ENCODE results near the gene UAP1L1.

UAP1L1 gene

GRCh38 chr9:137077758-137078693, 709 bp downstream of the UAP1L1 start:
- no peak for DNase-seq

GRCh38 chr9:137078701-137079400, 1.5 kb downstream of the UAP1L1 start:
- no peak for DNase-seq

- DNase-seq, result no peak
Observed at GRCh38 chr9:137079401-137079787, 2.1 kb downstream of the UAP1L1 start.

- DNase-seq, result no peak
Observed at GRCh38 chr9:137080260-137081122, 3.2 kb downstream of the UAP1L1 start.

DNA sequence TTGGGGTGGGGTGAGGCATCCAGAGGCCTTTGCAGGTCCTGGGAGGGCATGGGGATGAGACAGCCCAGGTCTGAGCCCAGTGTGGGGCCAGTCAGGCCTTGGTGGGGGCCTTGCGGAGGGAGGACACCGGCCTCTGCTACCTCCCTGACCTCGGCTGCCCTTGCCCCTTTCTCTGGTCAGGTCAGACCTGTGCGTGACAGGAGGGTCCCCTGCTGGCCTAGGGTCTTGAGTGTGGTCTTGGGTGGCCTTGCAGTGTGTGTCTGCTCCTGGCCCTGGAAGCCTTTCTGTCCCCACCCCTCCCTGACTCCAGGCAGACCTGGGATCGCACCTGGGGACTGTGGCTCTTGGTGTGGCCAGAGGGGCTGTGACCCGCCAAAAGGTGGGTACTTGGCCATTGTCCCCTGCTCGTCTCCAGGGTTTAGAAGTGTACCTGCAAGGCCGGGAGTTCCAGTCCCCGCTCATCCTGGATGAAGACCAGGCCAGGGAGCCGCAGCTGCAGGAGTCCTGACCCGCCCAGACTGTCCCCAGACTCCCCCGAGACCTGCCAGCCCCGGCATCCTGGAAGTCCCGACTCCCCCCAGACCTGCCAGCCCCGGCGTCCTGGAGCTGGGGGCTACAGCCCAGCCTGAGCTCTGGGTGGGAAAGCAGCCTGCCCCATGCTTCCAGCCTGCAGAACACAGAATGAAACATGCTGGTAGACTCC, 5.1 kb downstream of the UAP1L1 start:
- no peak for DNase-seq

- DNase-seq, result no peak
Observed at GRCh38 chr9:137082925-137083290, 5.6 kb downstream of the UAP1L1 start.

- DNase-seq, result no peak
Observed at GRCh38 chr9:137083394-137084004, 6.2 kb downstream of the UAP1L1 start.

GRCh38 chr9:137084526-137084925, 7.2 kb downstream of the UAP1L1 start:
- peak; percentile 59 for DNase-seq

DNA sequence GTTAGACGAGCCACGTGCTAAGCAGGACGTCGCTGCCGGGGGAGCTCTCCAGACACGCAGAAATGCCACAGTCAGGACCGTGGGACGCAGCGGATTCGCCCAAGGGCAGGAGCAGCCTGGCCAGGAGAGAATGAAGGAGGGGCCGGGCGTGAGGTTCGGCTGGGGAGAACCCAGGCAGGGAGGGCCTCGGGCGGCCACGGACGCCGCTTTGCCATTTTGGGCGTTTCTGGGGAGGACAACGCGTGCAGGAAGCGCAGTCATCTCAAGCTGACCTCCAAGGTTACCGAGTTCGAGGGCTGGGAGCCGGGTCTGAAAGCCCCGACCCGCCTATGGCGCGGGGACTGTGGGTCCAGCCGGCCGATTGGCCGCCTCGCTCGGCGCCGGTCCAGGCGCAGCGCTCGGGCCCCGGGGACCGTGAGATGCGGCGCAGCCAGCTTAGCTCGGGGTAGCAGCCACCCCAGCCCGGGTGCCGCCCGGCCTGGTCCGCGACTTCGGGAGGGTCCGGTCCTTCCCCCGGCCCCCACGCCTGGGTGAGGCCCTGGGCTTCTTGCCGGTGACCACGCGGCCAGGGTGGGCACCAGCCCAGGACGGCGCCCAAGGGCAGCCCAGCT, 8.7 kb downstream of the UAP1L1 start:
- no peak for DNase-seq

DNA sequence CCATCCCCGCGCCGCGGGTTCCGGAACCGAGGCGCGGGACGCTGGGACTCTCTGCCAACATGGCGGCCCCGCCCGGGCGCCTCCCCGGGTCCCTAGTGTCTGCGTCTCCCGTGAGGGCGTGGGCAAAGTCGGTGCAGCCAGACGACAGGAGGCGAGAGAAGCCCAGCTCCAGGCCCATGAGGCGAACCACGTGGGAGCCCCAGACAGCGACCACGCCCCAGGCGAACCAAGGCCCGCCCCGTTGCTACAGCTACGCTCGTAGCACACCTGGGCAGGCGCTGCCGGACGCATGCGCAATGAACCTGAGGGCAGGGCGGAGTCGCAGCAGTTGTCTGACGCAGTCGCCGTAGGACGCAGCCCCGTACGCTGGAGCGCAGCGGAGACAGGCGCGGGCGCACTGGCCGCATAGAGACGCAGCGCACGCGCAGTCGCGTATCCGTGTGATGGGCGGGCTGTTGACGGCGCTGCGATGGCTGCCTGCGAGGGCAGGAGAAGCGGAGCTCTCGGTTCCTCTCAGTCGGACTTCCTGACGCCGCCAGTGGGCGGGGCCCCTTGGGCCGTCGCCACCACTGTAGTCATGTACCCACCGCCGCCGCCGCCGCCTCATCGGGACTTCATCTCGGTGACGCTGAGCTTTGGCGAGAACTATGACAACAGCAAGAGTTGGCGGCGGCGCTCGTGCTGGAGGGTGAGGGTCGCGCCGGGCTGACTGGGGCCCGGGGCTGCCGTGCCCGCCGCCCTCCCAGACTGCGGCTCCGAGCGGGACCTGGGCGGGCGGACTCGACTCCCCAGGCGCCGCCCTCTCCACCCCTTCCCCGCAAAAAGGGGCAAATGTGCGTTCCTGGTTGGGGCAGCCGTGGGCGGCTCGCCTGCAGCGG, 9.5 kb downstream of the UAP1L1 start, which contains the start of gene MAN1B1:
Gene MAN1B1, plus strand, starts transcription at position 455 of the 878 bp plus-strand sequence. Its CDS starts 15 bp downstream, at position 470.
- peak; percentile 96 for DNase-seq

DNA sequence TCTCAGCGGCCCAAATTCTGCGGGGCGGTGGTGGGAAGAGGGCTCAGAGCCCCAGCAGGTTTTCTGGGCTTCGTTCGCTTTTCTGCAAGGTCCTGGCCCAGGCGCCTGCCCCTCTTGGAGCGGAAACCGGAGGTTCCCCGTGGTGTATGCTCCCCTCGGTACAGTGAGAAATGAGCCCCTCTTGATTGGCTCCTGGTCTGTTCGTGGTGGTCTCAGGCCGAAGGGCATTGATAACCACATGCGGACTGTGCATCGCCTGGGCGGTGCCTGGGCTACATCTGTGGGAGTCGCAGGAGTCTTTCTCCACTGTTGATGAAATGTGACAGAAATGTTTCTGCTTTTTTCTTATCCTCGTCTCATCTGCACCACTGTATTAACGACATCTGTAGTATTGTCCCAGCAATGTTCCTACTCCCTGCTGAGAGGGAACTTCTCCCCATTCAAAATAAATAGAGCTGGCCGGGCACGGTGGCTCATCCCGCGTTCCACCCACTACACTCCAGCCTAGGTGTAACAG, 10.2 kb downstream of the UAP1L1 start:
- no peak for DNase-seq

DNA sequence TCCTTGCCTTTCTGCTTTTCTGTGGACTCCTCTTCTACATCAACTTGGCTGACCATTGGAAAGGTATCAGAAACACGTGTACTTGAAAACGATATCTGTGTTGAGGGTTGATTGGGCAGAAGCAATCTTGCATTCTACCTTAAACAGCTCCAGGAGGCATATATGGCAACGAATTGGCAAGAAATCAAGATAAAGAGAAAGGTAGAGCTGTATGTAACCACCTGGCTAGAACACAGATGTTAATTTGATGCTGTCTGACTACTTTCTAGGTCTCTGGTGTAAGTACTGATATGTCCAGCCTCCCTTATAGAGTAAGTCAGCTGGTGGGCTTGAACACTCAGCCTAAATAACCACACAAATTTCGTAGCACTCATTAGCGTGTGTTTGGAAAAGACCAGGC, 10.8 kb downstream of the UAP1L1 start:
- DNase-seq, result no peak

DNA sequence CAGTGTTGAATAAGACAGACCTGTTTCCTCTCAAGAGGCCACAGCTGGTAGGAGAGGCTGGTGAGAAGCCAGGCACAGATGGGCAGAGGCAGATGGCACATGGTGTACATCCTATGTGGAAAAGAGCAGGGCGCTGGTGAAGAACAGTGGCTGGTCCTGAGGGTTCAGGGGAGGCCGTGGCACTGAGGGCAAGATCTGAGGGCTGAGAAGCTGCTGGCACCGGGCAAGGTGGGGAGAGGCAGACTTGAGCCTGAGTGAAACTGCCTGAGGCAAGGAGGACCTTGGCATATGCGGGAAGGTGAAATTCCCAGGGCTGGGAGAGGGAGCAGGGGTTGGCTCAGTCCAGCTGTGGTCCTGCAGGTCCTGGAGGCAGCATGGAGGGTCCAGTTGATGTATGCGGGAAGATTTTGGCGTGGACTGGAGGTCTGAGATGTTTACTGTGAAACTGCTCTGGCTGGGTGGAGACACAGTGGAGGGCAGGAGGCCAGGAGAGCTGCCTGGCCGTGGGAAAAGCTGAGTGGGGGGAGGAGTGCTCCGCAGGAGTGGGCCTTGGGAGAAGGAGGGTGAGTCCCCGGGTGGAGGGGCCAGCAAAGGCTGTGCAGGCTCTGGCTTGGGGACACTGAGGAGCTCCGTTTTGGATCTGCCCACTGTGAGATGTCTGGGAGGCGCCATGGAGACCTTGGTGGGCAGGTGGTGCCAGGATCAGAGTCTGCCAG, 12.1 kb downstream of the UAP1L1 start:
- DNase-seq, result no peak

- DNase-seq, result no peak
Observed at GRCh38 chr9:137095664-137096517, 18.6 kb downstream of the UAP1L1 start.

GRCh38 chr9:137096785-137097546, 19.6 kb downstream of the UAP1L1 start:
- no peak for DNase-seq

DNA sequence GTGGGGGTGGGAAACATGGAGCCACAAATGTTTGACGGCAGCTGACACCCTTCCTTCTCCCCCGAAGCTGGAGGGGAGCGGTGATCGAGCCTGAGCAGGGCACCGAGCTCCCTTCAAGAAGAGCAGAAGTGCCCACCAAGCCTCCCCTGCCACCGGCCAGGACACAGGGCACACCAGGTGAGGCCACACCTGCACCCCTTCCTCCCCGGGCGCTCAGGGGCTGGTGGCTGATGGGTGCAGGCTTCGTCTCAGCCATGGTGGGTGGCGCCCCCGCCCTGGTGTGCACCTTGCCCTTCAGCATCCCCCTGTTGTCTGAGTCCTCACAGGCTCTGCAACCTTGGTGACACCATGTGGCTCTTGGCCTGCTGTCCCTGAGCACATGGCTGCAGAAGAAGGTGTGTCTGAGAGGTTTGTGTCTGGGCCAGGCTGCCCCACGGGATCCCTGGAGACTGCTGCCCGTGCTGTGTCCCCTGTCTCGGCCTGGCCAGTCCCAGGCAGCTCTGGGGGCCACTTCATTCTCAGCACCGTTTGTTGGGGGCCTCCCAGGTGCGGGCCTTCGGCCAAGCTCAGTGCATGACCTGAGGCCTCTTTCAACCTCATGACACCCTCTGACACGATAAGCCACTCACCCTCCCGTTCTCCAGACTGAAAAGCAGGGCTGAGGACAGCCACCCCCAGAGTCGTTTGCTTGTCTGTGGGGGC, 20.6 kb downstream of the UAP1L1 start:
- DNase-seq, result no peak

- DNase-seq, result no peak
Observed at GRCh38 chr9:137099231-137099630, 21.9 kb downstream of the UAP1L1 start.

All from DMS79 (cell line).